H1 (cell line): ENCODE data around the gene NBEA. TPM values are rescaled to one million over a fixed set of nuclear protein-coding genes. Genes with fewer than 3 reads are reported as not detected.

Experiments used
- CTCF ChIA-PET: fragments of 300-600 bp; sonication (Branson Sonifier 250); formaldehyde crosslinking; loops from one replicate; lab custom pipeline; 2021; ENCODE audit not compliant: partially characterized antibody; lab: Charles Lee
- POLR2A ChIA-PET: fragments of 300-600 bp; sonication (Branson Sonifier 250); formaldehyde crosslinking; loops from one replicate; lab custom pipeline; 2021; ENCODE audit warnings: inconsistent platforms; ENCODE audit not compliant: partially characterized antibody; lab: Charles Lee
- DNase-seq, 2 experiments: peaks; one replicate each; pipeline versions ENCODE4 v3.0.0 to v3.0.0-alpha.2; 2010 to 2022; ENCODE audit warnings: low spot score in 2 of 2, low read depth in 1 of 2, mixed read lengths in 1 of 2
- FAIRE-seq: peaks from 2 replicates; lab custom pipeline; 2011; peaks lifted over from hg19 to GRCh38; lab: Jason Lieb, UNC
- H2AFZ ChIP-seq: 2 replicates; pipeline ENCODE4 v1.8.1; 2012; ENCODE audit warnings: low read length, inconsistent platforms
- H2AK5ac ChIP-seq: 2 replicates; pipeline ENCODE4 v1.6.1; 2013; ENCODE audit warnings: low read depth, low read length
- H2BK120ac ChIP-seq: replicated peaks from 2 replicates; pipeline ENCODE3; 2013; ENCODE audit warnings: low read depth, low read length, inconsistent platforms
- H2BK12ac ChIP-seq: 2 replicates; pipeline ENCODE4 v1.6.1; 2013; ENCODE audit warnings: low read depth, low read length
- H2BK15ac ChIP-seq: 2 replicates; pipeline ENCODE4 v1.6.1; 2013; ENCODE audit warnings: low read length
- H2BK20ac ChIP-seq: 2 replicates; pipeline ENCODE4 v1.6.1; 2013; ENCODE audit warnings: low read length
- H2BK5ac ChIP-seq: 2 replicates; pipeline ENCODE4 v1.6.1; 2013; ENCODE audit warnings: low read depth, low read length
- H3K14ac ChIP-seq: 2 replicates; pipeline ENCODE4 v1.6.1; 2013; ENCODE audit warnings: inconsistent platforms; ENCODE audit not compliant: insufficient read length
- H3K18ac ChIP-seq: 2 replicates; pipeline ENCODE4 v1.6.1; 2013; ENCODE audit warnings: low read length; ENCODE audit errors: extremely low read depth
- H3K23ac ChIP-seq: 2 replicates; pipeline ENCODE4 v1.6.1; 2013; ENCODE audit warnings: inconsistent platforms; ENCODE audit not compliant: insufficient read length
- H3K23me2 ChIP-seq: 2 replicates; pipeline ENCODE4 v1.6.1; 2013; ENCODE audit warnings: low read depth, low read length
- H3K27ac ChIP-seq: 2 replicates; pipeline ENCODE4 v1.6.1; 2011; ENCODE audit warnings: low read depth, low read length, inconsistent platforms
- H3K27me3 ChIP-seq, 4 experiments: replicated peaks in 1 of 4; 1 replicate in 1 of 4; 2 replicates in 3 of 4; pipeline versions ENCODE4 v1.6.1 to v1.8.1; 2011 to 2013; ENCODE audit warnings: low read length in 3 of 4, mild to moderate bottlenecking in 3 of 4, inconsistent platforms in 2 of 4, mixed read lengths in 2 of 4, moderate library complexity in 1 of 4; ENCODE audit not compliant: control insufficient read depth in 3 of 4, insufficient read depth in 3 of 4; ENCODE audit errors: extremely low read depth in 1 of 4
- H3K36me3 ChIP-seq, 4 experiments: 2 replicates each; pipeline versions ENCODE4 v1.6.1 to v1.8.1; 2011 to 2013; ENCODE audit warnings: mild to moderate bottlenecking in 4 of 4, low read length in 3 of 4, moderate library complexity in 2 of 4, control low read depth in 1 of 4, inconsistent platforms in 1 of 4; ENCODE audit not compliant: insufficient read depth in 4 of 4, control insufficient read depth in 2 of 4
- H3K4ac ChIP-seq: replicated peaks from 2 replicates; pipeline ENCODE3; 2013; ENCODE audit warnings: low read length, low read depth, mixed read lengths, inconsistent platforms; ENCODE audit not compliant: insufficient read length
- H3K4me1 ChIP-seq, 4 experiments: replicated peaks in 1 of 4; 1 replicate in 1 of 4; 2 replicates in 3 of 4; pipeline versions ENCODE4 v1.6.1 to v1.8.1; 2011 to 2013; ENCODE audit warnings: low read length in 3 of 4, inconsistent platforms in 2 of 4, mixed read lengths in 1 of 4; ENCODE audit not compliant: insufficient read depth in 4 of 4, control insufficient read depth in 3 of 4
- H3K4me2 ChIP-seq, 2 experiments: 2 replicates each; pipeline versions ENCODE4 v1.6.1 to v1.8.1; 2011 to 2013; ENCODE audit warnings: low read depth in 2 of 2, low read length in 2 of 2, control low read depth in 1 of 2, inconsistent platforms in 1 of 2, mild to moderate bottlenecking in 1 of 2; ENCODE audit not compliant: insufficient read depth in 1 of 2
- H3K4me3 ChIP-seq, 4 experiments: fragments of 200-600, 300-600 bp in 1 of 4; sonication (generic), shearing (Covaris generic), sonication (Bioruptor Twin) in 1 of 4; 2 replicates each; pipeline versions ENCODE4 v1.5.1 to v1.8.1; 2011 to 2016; ENCODE audit warnings: low read length in 4 of 4, low read depth in 3 of 4, control low read depth in 2 of 4, inconsistent platforms in 2 of 4, mild to moderate bottlenecking in 2 of 4, mixed read lengths in 1 of 4, moderate library complexity in 1 of 4; ENCODE audit not compliant: insufficient read depth in 2 of 4; ENCODE audit errors: extremely low read depth in 1 of 4
- H3K56ac ChIP-seq: replicated peaks from 2 replicates; pipeline ENCODE3; 2013; ENCODE audit warnings: low read depth, mild to moderate bottlenecking, mixed read lengths, low read length, inconsistent platforms; ENCODE audit not compliant: insufficient read length
- H3K79me1 ChIP-seq: 2 replicates; pipeline ENCODE4 v1.6.1; 2013; ENCODE audit warnings: low read depth, low read length, control low read depth
- H3K79me2 ChIP-seq, 2 experiments: 2 replicates each; pipeline versions ENCODE4 v1.6.1 to v1.8.1; 2012 to 2013; ENCODE audit warnings: low read length in 2 of 2, mild to moderate bottlenecking in 2 of 2, inconsistent platforms in 1 of 2; ENCODE audit not compliant: insufficient read depth in 2 of 2, control insufficient read depth in 1 of 2
- H3K9ac ChIP-seq, 4 experiments: replicated peaks in 1 of 4; 1 replicate in 1 of 4; 2 replicates in 3 of 4; pipeline versions ENCODE4 v1.6.1 to v1.8.1; 2011 to 2013; ENCODE audit warnings: low read depth in 3 of 4, low read length in 3 of 4, control low read depth in 2 of 4, mild to moderate bottlenecking in 2 of 4, moderate library complexity in 2 of 4, inconsistent platforms in 1 of 4; ENCODE audit errors: extremely low read depth in 1 of 4
- H3K9me3 ChIP-seq, 2 experiments: 2 replicates each; pipeline versions ENCODE4 v1.6.1 to v1.8.1; 2012 to 2013; ENCODE audit warnings: mild to moderate bottlenecking in 2 of 2, moderate library complexity in 2 of 2, control low read depth in 1 of 2, inconsistent platforms in 1 of 2, low read depth in 1 of 2, low read length in 1 of 2, mixed read lengths in 1 of 2; ENCODE audit not compliant: insufficient read depth in 2 of 2
- H4K20me1 ChIP-seq, 2 experiments: replicated peaks in 1 of 2; 2 replicates each; pipeline versions ENCODE3 to v1.8.1; 2011 to 2013; ENCODE audit warnings: inconsistent platforms in 2 of 2, low read length in 2 of 2, mild to moderate bottlenecking in 1 of 2; ENCODE audit not compliant: insufficient read depth in 2 of 2, control insufficient read depth in 1 of 2
- H4K5ac ChIP-seq: 2 replicates; pipeline ENCODE4 v1.6.1; 2013; ENCODE audit warnings: low read length, low read depth, mixed read lengths, inconsistent platforms; ENCODE audit not compliant: insufficient read length
- H4K8ac ChIP-seq: 2 replicates; pipeline ENCODE4 v1.8.0; 2013; ENCODE audit warnings: mild to moderate bottlenecking, moderate library complexity, low read length, inconsistent platforms; ENCODE audit not compliant: insufficient read depth; ENCODE audit errors: extremely low read depth
- H4K91ac ChIP-seq: replicated peaks from 2 replicates; pipeline ENCODE3; 2013; ENCODE audit warnings: low read length, mixed read lengths, inconsistent platforms; ENCODE audit not compliant: insufficient read length
- WGBS, 2 experiments: shearing (Covaris generic) in 1 of 2; methylation state at CpG; one replicate each; pipeline versions ENCODE4 v1.1.6 to v1.1.7; 2013 to 2015; ENCODE audit warnings: low lambda C conversion rate in 2 of 2, mixed read lengths in 2 of 2, inconsistent platforms in 1 of 2, low coverage in 1 of 2, missing lambda C conversion rate in 1 of 2; ENCODE audit not compliant: insufficient replicate concordance in 2 of 2, insufficient coverage in 1 of 2, insufficient read length in 1 of 2; ENCODE audit errors: extremely low coverage in 1 of 2, missing lambda C conversion rate in 1 of 2; 5-methylcytosine and 5-hydroxymethylcytosine counted together
- polyA plus RNA-seq, 7 experiments: library from polyadenylated mRNA; depleted of rRNA in 3 of 7; stranded (reverse) in 5 of 7; unstranded in 2 of 7; fragments of >200 nt in 5 of 7; fragments of 200-250 nt in 2 of 7; gene quantifications; 1 replicate in 5 of 7; 2 replicates in 1 of 7; 4 replicates in 1 of 7; pipeline versions ENCODE4 v1.2.1 to v1.2.3, GENCODE V29; 2011 to 2013; ENCODE audit warnings: missing spikeins in 2 of 7, mixed read lengths in 2 of 7
- total RNA-seq: library from RNA; stranded (reverse); fragmentation: NEBNext Ultra II Directional; extraction: Animal tissue kit (Norgen Biotek cat#: 25700); gene quantifications from 2 replicates; pipeline ENCODE4 v1.2.1, GENCODE V29; 2021

The NBEA gene
- total and polyA plus RNA-seq, 2 of the 8 experiments (the other 6 are each of a cell fraction or from before 2014, with no cell fraction given) = 14.2 to 21.5 TPM

DNA sequence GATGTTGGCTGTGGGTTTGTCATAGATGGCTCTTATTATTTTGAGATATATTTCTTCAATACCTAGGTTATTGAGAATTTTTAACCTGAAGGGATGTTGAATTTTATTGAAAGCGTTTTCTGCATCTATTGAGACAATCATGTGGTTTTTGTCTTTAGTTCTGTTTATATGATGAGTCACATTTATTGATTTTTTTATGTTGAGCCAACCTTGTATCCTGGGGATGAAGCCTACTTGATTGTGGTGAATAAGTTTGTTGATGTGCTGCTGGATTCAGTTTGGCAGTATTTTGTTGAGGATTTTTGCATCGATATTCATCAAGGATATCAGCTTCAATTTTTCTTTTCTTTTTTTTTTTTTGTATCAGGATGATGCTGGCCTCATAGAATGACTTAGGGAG lies 29.4 kb downstream of the NBEA start:
- Histone ChIP-seq H3K9ac (no peak overlapping the region), H3K18ac (no peak overlapping the region), H3K27ac (no peak overlapping the region), H4K91ac (no peak overlapping the region), H4K5ac (no peak overlapping the region), H2BK15ac (no peak overlapping the region), H3K56ac (no peak overlapping the region), H3K4me1 (no peaks in the 10 kb centered on the region), H3K36me3 (no peaks in the 10 kb centered on the region; a peak in 2 of 8 replicates), H3K9me3 (peaks cover 0 to 10% of the 10 kb centered on the region in 2 experiments; a peak in 3 of 4 replicates), H3K4me3 (no peak overlapping the region), H4K8ac (no peak overlapping the region), H4K20me1 (no peaks in the 10 kb centered on the region), H2BK120ac (no peak overlapping the region), H2AFZ (no peak overlapping the region), H2BK12ac (no peak overlapping the region), H3K79me2 (peaks cover 0 to 83% of the 10 kb centered on the region in 2 experiments; a peak in 3 of 4 replicates), H3K14ac (no peak overlapping the region), H3K4ac (no peak overlapping the region), H2AK5ac (no peak overlapping the region), H3K23ac (no peak overlapping the region), H3K27me3 (no peaks in the 10 kb centered on the region), H3K79me1 (peaks cover 4% of the 10 kb centered on the region), H3K23me2 (no peaks in the 10 kb centered on the region), H3K4me2 (no peak overlapping the region), H2BK5ac (no peak overlapping the region), H2BK20ac (no peak overlapping the region)
- ChIA-PET POLR2A (no interaction called here), CTCF (no interaction called here)
- WGBS, 2 experiments = 89% methylated on average over 2 of the region's 2 CpGs; no CpG with 5 or more reads in 1 of the 2 experiments
- no peak for FAIRE-seq
- DNase-seq = no peak
